ENCODE measurements around the gene ATP6V1A. TPM values are rescaled to one million over a fixed set of nuclear protein-coding genes. Genes with fewer than 3 reads are reported as not detected.

The ATP6V1A gene
- total and polyA plus RNA-seq, 2 of the 13 experiments (the other 11 are each of a cell fraction or from before 2014, with no cell fraction given) = 23.4 to 95.1 TPM

- Histone ChIP-seq H4K20me1 (ENCODE audit: insufficient read depth, low read length) (no peaks in the 10 kb centered on the region), H3K4me2 (ENCODE audit: low read depth, low read length) (no peak overlapping the region), H3K4me3 (replicated peaks in 1 of 3; ENCODE audit: insufficient read depth in 1 of 3, low read depth in 2 of 3, low read length in 3 of 3) (no peak overlapping the region), H3K79me2 (ENCODE audit: insufficient read depth, low read length) (no peaks in the 10 kb centered on the region), H3K36me3 (replicated peaks in 1 of 2; ENCODE audit: control insufficient read depth in 1 of 2, insufficient read depth in 2 of 2, low read length in 2 of 2) (no peaks in the 10 kb centered on the region), H3K9me3 (ENCODE audit: low read length) (no peaks in the 10 kb centered on the region), H3K27ac (ENCODE audit: extremely low read length, insufficient read depth, low read length) (no peak overlapping the region), H2AFZ (ENCODE audit: low read length) (no peak overlapping the region), H3K9ac (ENCODE audit: insufficient read depth, low read depth, low read length) (no peak overlapping the region), H3K4me1 (ENCODE audit: insufficient read depth, low read length) (no peaks in the 10 kb centered on the region), H3K27me3 (ENCODE audit: control insufficient read depth in 1 of 2, insufficient read depth in 2 of 2, low read length in 2 of 2) (no peaks in the 10 kb centered on the region)
- DNase-seq (ENCODE audit: low spot score) (no peak), FAIRE-seq (no peak), ATAC-seq (no peak)
- intact Hi-C loops (cut with micrococcal nuclease; ENCODE audit: unreplicated experiment) (no loop called here), in situ Hi-C loops (cut with HindIII; ENCODE audit: extremely low pct_ligation_motif_present, low pct_unique_long_range_greater_than_20kb) (no loop called here)
- POLR2A ChIA-PET = no interaction called here
- TF ChIP-seq CSRNP1 (CRISPR knock-in tag; IDR thresholded peaks at IDR 0.05) (no peak), PAX8 (CRISPR knock-in tag; IDR thresholded peaks at IDR 0.05; ENCODE audit: borderline replicate concordance) (no peak), ZNF556 (CRISPR knock-in tag; IDR thresholded peaks at IDR 0.05; ENCODE audit: borderline replicate concordance) (no peak), ZNF20 (CRISPR knock-in tag; IDR thresholded peaks at IDR 0.05) (no peak)
- CTCF ChIA-PET (ENCODE audit: low intra/inter-chr PET ratio, low total read pairs) = no interaction called here
- BruUV-seq (replicated peaks) = no TSS peak
Observed at GRCh38 chr3:113847247-113847646, 100.4 kb downstream of the ATP6V1A start.

- Histone ChIP-seq H3K4me1 (ENCODE audit: insufficient read depth, low read length) (no peaks in the 10 kb centered on the region), H3K79me2 (ENCODE audit: insufficient read depth, low read length) (no peaks in the 10 kb centered on the region), H3K4me3 (replicated peaks in 1 of 3; ENCODE audit: insufficient read depth in 1 of 3, low read depth in 2 of 3, low read length in 3 of 3) (no peak overlapping the region), H2AFZ (ENCODE audit: low read length) (no peak overlapping the region), H3K27me3 (ENCODE audit: control insufficient read depth in 1 of 2, insufficient read depth in 2 of 2, low read length in 2 of 2) (no peaks in the 10 kb centered on the region), H3K27ac (ENCODE audit: extremely low read length, insufficient read depth, low read length) (no peak overlapping the region), H3K36me3 (replicated peaks in 1 of 2; ENCODE audit: control insufficient read depth in 1 of 2, insufficient read depth in 2 of 2, low read length in 2 of 2) (no peaks in the 10 kb centered on the region), H3K9ac (ENCODE audit: insufficient read depth, low read depth, low read length) (no peak overlapping the region), H3K9me3 (ENCODE audit: low read length) (no peaks in the 10 kb centered on the region), H4K20me1 (ENCODE audit: insufficient read depth, low read length) (no peaks in the 10 kb centered on the region), H3K4me2 (ENCODE audit: low read depth, low read length) (no peak overlapping the region)
- 45% methylated on average over 2 of the region's 2 CpGs for WGBS (ENCODE audit: low lambda C conversion rate)
- no TSS peak for BruUV-seq (replicated peaks)
- intact Hi-C loops (cut with micrococcal nuclease; ENCODE audit: unreplicated experiment) (no loop called here), in situ Hi-C loops (cut with HindIII; ENCODE audit: extremely low pct_ligation_motif_present, low pct_unique_long_range_greater_than_20kb) (no loop called here)
- CTCF ChIA-PET (ENCODE audit: low intra/inter-chr PET ratio, low total read pairs) = no interaction called here
- ATAC-seq = no peak
- no peak for FAIRE-seq
- DNase-seq (ENCODE audit: low spot score) = no peak
- TF ChIP-seq ZFP91 (CRISPR knock-in tag; IDR thresholded peaks at IDR 0.05; ENCODE audit: borderline replicate concordance) (no peak), CEBPB (IDR thresholded peaks at IDR 0.05; ENCODE audit: borderline replicate concordance, low read depth, low read length) (0 out of 2 replicates have a peak, but pooled peaks have one; percentile 10), ZNF788 (CRISPR knock-in tag; IDR thresholded peaks at IDR 0.05; ENCODE audit: borderline replicate concordance) (no peak)
- POLR2A ChIA-PET = no interaction called here
Observed at GRCh38 chr3:113847664-113848461, 101.0 kb downstream of the ATP6V1A start.
